Vagina (tissue), 2 donors: ENCODE data around the gene ONECUT3. TPM values are rescaled to one million over a fixed set of nuclear protein-coding genes. Genes with fewer than 3 reads are reported as not detected.

Experiments
- DNase-seq, 2 donors: peaks; one replicate each; pipeline ENCODE4 v3.0.0-alpha.2; 2017; ENCODE audit errors: extremely low spot score in 2 of 2
- H3K27ac ChIP-seq: fragments of 200-600 bp; sonication (generic); one replicate; pipeline ENCODE4 v1.5.1; 2019
- H3K27me3 ChIP-seq: fragments of 200-600 bp; sonication (generic); one replicate; pipeline ENCODE4 v1.5.1; 2019
- H3K36me3 ChIP-seq, 2 donors: fragments of 200-600 bp; sonication (generic); one replicate each; pipeline ENCODE4 v1.5.1; 2017 to 2019
- H3K4me1 ChIP-seq: fragments of 200-600 bp; sonication (generic); one replicate; pipeline ENCODE4 v1.5.1; 2019
- H3K4me3 ChIP-seq, 2 donors: fragments of 200-600 bp; sonication (generic); 1 replicate in 1 of 2; 2 replicates in 1 of 2; pipeline ENCODE4 v1.5.1; 2016 to 2019
- H3K9me3 ChIP-seq: fragments of 200-600 bp; sonication (generic); one replicate; pipeline ENCODE4 v1.5.1; 2019
- CTCF ChIP-seq, 3 experiments: fragments of 450-650 bp in 2 of 3; fragments of 200-600 bp in 1 of 3; sonication (generic) in 1 of 3; IDR thresholded peaks; one replicate each; pipeline ENCODE4 v1.5.1; 2017 to 2019; ENCODE audit warnings: antibody characterized with exemption in 3 of 3, mild to moderate bottlenecking in 2 of 3, moderate library complexity in 2 of 3
- POLR2A ChIP-seq, 2 donors: fragments of 450-650 bp; IDR thresholded peaks; one replicate each; pipeline ENCODE4 v1.6.1; 2017; ENCODE audit warnings: antibody characterized with exemption in 2 of 2, mild to moderate bottlenecking in 2 of 2, moderate library complexity in 2 of 2
- POLR2AphosphoS5 ChIP-seq, 2 donors: sonication (generic); formaldehyde crosslinking; IDR thresholded peaks; one replicate each; pipeline ENCODE4 v1.9.0; 2017; ENCODE audit warnings: antibody characterized with exemption in 2 of 2, mild to moderate bottlenecking in 2 of 2, low read depth in 1 of 2; ENCODE audit not compliant: insufficient read depth in 1 of 2
- intact Hi-C: fragments of 100-400 bp; cut with DNase I; formaldehyde crosslinking; loops from one replicate; pipeline ENCODE4 v1.15.1; 2023
- total RNA-seq: library from RNA; depleted of rRNA; stranded (reverse); fragments of >200 nt; gene quantifications from one replicate; pipeline ENCODE4 v1.2.3, GENCODE V29; 2016

ONECUT3 gene
- total RNA-seq, 1 donor from 2014 or later = not detected

- Histone ChIP-seq H3K27ac (peak overlapping the region; percentile 86), H3K4me3 (peak overlapping the region; percentile 50 to 52), H3K9me3 (no peaks in the 10 kb centered on the region), H3K27me3 (no peaks in the 10 kb centered on the region), H3K4me1 (peaks cover 26% of the 10 kb centered on the region), H3K36me3 (peaks cover 0 to 41% of the 10 kb centered on the region in 2 donors)
- TF ChIP-seq POLR2A (IDR thresholded peaks at IDR 0.05) (no peak), CTCF (IDR thresholded peaks at IDR 0.05) (no peak), POLR2AphosphoS5 (IDR thresholded peaks at IDR 0.05; ENCODE audit: insufficient read depth in 1 of 2, low read depth in 1 of 2) (no peak)
- intact Hi-C loops = no loop called here
- no peak for DNase-seq
These were observed 60.2 kb downstream of the ONECUT3 start for GRCh38 chr19:1813192-1814182.

- intact Hi-C loops = no loop called here
- DNase-seq = no peak
- Histone ChIP-seq H3K27me3 (no peaks in the 10 kb centered on the region), H3K9me3 (no peaks in the 10 kb centered on the region), H3K4me1 (peaks cover 26% of the 10 kb centered on the region), H3K27ac (no peak overlapping the region), H3K4me3 (no peak overlapping the region), H3K36me3 (peaks cover 0 to 50% of the 10 kb centered on the region in 2 donors)
- TF ChIP-seq POLR2A (IDR thresholded peaks at IDR 0.05) = no peak
- TF ChIP-seq CTCF (IDR thresholded peaks at IDR 0.05) = no peak
- no peak for TF ChIP-seq POLR2AphosphoS5 (IDR thresholded peaks at IDR 0.05; ENCODE audit: insufficient read depth in 1 of 2, low read depth in 1 of 2)
These were observed 61.1 kb downstream of the ONECUT3 start for GRCh38 chr19:1814391-1814790.

- H3K9me3 ChIP-seq = no peaks in the 10 kb centered on the region
- H3K4me1 ChIP-seq = peaks cover 26% of the 10 kb centered on the region
- H3K36me3 ChIP-seq = peaks cover 0 to 56% of the 10 kb centered on the region in 2 donors
- H3K27ac ChIP-seq = no peak overlapping the region
- intact Hi-C loops = no loop called here
- H3K4me3 ChIP-seq = no peak overlapping the region
- TF ChIP-seq POLR2AphosphoS5 (IDR thresholded peaks at IDR 0.05; ENCODE audit: insufficient read depth in 1 of 2, low read depth in 1 of 2) = no peak
- no peak for TF ChIP-seq CTCF (IDR thresholded peaks at IDR 0.05)
- TF ChIP-seq POLR2A (IDR thresholded peaks at IDR 0.05) = no peak
- DNase-seq = no peak
- H3K27me3 ChIP-seq = no peaks in the 10 kb centered on the region
These were observed 61.7 kb downstream of the ONECUT3 start for GRCh38 chr19:1814833-1815604.

GRCh38 chr19:1815605-1816529 lies 62.6 kb downstream of the ONECUT3 start:
- Histone ChIP-seq H3K27ac (no peak overlapping the region), H3K36me3 (peaks cover 0 to 65% of the 10 kb centered on the region in 2 donors), H3K4me3 (no peak overlapping the region), H3K4me1 (peaks cover 23% of the 10 kb centered on the region), H3K27me3 (no peaks in the 10 kb centered on the region), H3K9me3 (no peaks in the 10 kb centered on the region)
- intact Hi-C loops = no loop called here
- DNase-seq = no peak
- TF ChIP-seq POLR2A (IDR thresholded peaks at IDR 0.05) = no peak
- no peak for TF ChIP-seq CTCF (IDR thresholded peaks at IDR 0.05)
- TF ChIP-seq POLR2AphosphoS5 (IDR thresholded peaks at IDR 0.05; ENCODE audit: insufficient read depth in 1 of 2, low read depth in 1 of 2) = no peak
